ENCODE data around the gene PPP2R2C.

PPP2R2C gene

DNA sequence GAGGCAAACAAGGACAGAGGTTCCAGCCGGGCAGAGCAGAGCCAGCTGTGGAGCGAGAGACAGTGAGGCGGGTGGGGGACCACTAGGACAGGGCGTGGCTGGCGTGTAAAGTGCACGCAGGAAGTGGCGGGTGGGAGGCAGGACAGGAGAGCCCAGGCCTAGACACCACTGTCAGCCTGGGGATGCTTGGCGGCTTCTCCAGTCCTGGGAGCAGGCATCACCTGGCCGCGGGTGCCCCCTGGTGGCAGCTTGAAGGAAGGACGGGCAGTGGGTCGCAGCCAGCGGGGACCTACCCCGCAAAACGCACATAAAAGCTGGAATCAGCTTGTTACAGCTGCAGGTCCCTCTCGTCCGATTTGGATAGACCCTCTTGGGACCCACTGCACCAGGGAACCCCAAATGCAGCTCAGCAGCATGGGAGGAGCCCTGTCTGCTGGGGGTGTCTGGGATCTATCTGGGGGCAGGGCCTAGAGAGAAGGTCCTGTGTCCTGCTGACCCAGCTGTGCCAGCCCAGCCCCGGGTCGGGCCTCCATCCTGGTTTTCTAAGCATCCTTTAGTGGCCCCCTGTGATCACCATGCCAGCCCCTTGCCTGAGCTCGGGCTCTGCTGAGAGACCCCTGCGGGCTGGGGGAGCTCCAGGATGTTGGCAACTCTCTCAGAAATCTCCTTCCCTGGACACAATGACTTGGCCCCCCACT is 145.0 kb downstream of the PPP2R2C start:
- DNase-seq (ENCODE audit: low spot score): peak; percentile 84

DNA sequence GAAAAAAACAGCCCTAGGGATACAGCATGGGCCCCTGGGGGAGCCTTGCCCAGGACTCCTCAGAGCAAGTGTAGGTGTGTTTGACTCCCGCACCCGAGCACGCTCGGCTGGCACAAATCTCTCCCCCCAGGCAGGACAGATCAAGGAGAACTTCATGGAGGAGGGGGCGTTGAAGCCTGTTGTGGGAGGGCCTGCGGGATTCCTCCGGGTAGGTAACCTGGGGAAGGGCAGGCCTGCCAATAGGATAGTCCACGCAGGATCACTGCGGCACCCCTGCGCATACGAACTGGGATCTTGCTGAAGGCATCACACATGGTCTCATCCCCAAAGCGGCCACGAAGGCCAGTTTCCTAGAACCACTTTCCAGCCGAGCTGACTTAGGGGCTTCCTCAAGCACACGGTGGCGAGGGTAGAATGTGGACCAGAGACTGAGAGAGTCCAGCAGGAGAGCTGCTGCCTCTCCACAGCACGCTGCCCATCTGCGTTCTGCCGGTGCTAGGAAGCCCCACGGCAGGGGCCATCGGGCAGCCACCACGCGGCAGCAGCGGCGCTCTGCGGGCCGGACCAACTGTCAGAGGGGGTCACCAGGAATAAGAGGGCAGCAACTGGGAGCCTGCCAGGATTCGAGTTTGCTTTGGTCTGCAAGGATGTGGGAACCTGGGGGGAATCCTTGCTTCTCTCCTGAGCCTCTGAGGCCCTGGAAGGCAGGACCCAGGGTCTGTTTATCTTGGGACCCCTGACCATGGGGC is 145.9 kb downstream of the PPP2R2C start:
- no peak for DNase-seq (ENCODE audit: low spot score)

DNA sequence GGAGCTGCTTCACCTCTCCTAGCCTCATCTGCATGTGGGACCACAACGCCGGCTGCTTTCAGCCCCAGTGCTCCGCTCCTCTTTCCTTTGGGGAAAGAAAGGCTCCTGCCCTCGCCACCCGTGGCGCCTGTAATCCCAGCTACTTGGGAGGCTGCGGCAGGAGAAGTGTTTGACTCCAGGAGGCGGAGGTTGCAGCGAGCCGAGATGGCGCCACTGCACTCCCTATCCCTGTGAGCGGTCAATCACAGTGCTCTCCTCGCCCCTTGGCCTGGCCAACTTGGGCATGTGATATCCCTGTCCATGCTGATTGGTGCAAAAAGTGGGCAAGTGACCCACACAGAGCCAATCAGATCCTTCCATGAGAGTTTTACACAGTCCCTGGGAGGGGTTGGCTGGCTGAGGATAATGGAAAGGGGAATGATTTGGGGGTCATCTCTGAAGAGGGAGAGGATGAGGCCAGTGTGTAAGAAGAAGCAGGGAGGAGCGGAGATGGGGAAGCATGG is 146.6 kb downstream of the PPP2R2C start:
- no peak for DNase-seq (ENCODE audit: low spot score)

- no peak for DNase-seq (ENCODE audit: low spot score)
Measured at GRCh38 chr4:6324999-6325787, 147.2 kb downstream of the PPP2R2C start.

- DNase-seq (ENCODE audit: low spot score): no peak
Measured at GRCh38 chr4:6324461-6324998, 147.9 kb downstream of the PPP2R2C start.

GRCh38 chr4:6322761-6323566 is 149.4 kb downstream of the PPP2R2C start:
- DNase-seq (ENCODE audit: low spot score): no peak

GRCh38 chr4:6322067-6322760 is 150.2 kb downstream of the PPP2R2C start:
- no peak for DNase-seq (ENCODE audit: low spot score)

- DNase-seq (ENCODE audit: low spot score): no peak
Measured at GRCh38 chr4:6321361-6321760, 151.1 kb downstream of the PPP2R2C start.

DNA sequence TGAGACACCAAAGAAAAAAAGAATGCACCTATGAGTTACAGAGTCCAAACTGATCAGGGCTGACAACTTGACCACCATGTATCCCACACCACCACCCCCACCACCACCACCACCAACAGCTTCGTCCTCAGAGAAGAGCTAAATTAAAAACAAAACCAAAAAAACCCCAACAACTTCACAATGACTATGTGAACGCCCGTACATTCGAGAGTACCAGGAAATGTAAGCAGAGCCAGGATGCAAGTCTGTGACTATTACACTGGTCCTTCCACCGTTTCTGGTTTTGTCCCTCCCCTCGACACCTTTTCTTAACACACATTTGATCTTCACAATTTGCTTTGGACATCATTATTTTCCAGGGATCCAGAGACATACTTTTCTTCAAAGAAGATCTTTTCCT is 151.8 kb downstream of the PPP2R2C start:
- DNase-seq (ENCODE audit: low spot score): peak; percentile 47

DNA sequence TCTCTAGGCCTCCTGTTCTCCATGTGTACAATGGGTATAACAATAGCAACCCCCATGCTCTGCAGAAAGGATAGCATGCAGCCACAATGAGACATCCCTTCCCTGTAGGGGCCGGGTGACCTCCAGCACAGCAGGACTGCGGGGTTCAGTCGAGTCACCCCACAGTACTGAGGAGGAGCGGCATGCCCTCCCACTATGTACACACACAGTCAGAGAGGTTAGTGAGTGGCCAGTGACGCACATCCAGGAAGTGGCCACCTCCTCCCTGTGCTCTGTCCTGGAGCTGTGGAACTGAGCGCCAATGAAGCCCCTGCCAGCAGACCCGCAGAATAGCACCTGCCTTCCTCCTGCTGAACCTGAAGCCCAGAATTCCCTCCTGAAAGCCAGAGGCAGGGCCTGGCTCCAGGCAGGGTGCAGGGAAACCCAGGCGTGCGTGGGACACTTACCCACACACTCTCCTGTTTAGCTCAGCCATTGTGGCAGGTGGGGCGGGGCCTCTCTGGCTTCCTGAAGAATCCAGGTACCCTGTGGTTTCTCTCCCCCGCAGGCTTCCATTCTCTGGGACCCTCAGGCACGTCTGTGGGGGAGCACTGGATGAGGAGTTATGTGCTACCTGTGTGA is 152.8 kb downstream of the PPP2R2C start:
- no peak for DNase-seq (ENCODE audit: low spot score)

GRCh38 chr4:6318206-6318605 is 154.2 kb downstream of the PPP2R2C start:
- DNase-seq (ENCODE audit: low spot score): no peak

DNA sequence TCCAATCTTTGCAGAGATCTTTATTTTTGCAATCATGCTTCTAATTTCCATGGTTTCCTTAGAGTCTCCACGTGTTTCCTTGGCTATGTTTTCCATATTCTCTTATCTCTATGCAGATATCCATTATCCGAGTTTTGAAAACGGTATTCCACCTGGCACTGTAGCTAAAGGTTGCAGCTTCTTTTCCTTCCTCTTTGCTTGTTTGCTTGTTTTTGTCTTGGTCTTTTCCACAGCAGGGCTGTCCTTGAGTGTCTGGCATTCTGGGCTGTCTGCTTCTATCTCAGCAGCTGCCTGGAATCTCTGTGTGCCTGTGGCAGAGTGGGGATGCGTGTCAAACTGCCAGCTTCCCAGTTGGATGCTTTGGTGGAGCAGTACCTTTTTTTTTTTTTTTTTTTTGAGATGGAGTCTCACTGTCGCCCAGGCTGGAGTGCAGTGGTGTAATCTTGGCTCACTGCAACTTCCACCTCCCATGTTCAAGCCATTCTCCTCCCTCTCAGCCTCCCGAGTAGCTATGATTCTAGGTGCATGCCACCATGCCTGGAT is 155.9 kb downstream of the PPP2R2C start:
- no peak for DNase-seq (ENCODE audit: low spot score)

- DNase-seq (ENCODE audit: low spot score): no peak
Measured at GRCh38 chr4:6313216-6313615, 159.2 kb downstream of the PPP2R2C start.

DNA sequence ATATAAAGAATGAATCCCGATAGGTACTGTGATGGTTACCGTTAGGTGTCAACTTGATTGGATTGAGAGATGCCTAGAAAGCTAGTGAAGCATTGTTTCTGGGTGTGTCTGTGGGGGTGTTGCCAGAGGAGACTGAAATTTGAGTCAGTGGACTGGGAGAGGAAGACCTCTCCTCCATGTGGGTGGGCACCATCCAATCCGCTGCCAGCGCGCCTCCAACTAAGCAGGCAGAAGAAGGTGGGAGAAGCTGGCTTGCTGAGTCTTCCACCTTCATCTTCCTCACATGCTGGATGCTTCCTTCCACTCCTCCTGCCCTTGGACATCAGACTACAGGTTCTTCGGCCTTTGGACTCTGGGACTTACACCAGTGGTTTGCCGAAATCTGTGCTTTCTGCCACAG is 162.6 kb downstream of the PPP2R2C start:
- no peak for DNase-seq (ENCODE audit: low spot score)

GRCh38 chr4:6308899-6309643 is 163.3 kb downstream of the PPP2R2C start:
- DNase-seq (ENCODE audit: low spot score): no peak

DNA sequence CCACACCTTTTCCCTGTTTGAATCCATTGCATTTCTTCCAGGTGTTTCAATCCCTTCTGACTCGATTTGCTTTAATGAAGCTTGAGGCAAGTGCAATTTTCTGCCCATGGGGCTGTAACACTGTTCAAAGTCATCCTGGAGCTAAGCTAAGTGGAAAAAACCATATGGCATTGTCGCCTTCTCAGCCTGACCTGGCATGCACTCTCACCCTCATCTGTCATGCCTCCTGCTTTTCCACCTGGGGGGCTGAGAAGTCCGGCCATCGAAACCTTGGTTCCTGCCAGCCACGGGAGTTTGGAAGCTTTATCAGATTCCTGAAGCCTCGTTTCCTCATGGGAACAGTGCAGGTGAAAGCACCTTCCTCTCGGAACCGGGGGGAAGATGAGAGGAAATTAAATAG is 164.5 kb downstream of the PPP2R2C start:
- no peak for DNase-seq (ENCODE audit: low spot score)

GRCh38 chr4:6307230-6307629 is 165.2 kb downstream of the PPP2R2C start:
- no peak for DNase-seq (ENCODE audit: low spot score)

DNA sequence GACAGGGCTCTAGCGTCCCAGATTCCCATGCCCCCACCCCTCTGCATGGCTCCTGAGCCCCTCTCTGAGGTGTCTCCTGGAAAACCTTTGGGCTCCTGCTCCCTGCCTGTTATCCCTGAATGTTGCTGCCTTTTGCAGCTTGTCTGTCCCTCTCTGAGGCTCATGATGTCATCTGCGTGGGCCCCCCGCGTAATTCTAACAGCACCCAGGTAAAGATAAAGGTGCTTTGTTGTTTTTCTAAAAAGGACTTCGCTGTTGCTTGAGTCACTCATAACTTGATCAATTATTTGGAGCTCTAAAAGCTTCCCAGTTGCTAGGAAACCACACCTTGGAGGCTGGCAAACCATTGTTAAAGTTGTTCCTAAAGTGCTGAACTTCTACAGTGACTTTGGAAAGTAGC is 166.1 kb downstream of the PPP2R2C start:
- DNase-seq (ENCODE audit: low spot score): no peak

DNA sequence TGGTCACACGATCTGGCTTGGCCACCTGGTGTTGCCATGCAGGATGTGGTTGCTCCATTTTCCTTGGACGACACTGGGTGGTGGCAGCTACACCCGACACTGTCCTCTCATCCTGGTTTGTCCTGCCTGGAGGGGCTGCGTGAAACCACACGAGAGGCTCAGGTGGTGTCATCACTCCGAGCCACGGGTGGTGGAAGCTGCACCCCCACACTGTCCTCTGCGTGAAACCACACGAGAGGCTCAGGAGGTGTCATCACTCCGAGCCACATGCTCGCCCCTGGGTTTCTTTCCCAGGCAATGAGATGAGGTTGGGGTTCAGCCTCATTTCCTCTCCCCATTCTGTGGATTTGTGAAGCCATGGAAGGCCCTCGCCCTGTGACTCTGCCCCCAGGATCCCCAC is 168.5 kb downstream of the PPP2R2C start:
- DNase-seq (ENCODE audit: low spot score): no peak

Measured in activated CD4-positive, alpha-beta T cell treated with anti-CD3 and anti-CD28 coated beads, Interleukin-2, Interleukin-4, amounts not matched to agents 100 ng/mL and 50 ng/mL, durations not matched to agents 16 hours and 8 hours (primary cell).